Gastroesophageal sphincter (tissue), 3 donors: ENCODE data around the gene CARD9.

Experiments
- CTCF ChIP-seq, 4 experiments: fragments of 200-600 bp in 2 of 4; fragments of 450-650 bp in 2 of 4; sonication (generic) in 1 of 4; IDR thresholded peaks; one replicate each; pipeline ENCODE4 v1.5.1; 2017 to 2019; ENCODE audit warnings: antibody characterized with exemption in 4 of 4, mild to moderate bottlenecking in 2 of 4, moderate library complexity in 2 of 4
- EP300 ChIP-seq: sonication (generic); formaldehyde crosslinking; IDR thresholded peaks from one replicate; pipeline ENCODE4 v1.6.1; 2017; ENCODE audit warnings: antibody characterized with exemption, mild to moderate bottlenecking
- POLR2A ChIP-seq, 2 donors: fragments of 450-650 bp; IDR thresholded peaks; one replicate each; pipeline ENCODE4 v1.6.1; 2017; ENCODE audit warnings: antibody characterized with exemption in 2 of 2, mild to moderate bottlenecking in 2 of 2, moderate library complexity in 1 of 2
- POLR2AphosphoS5 ChIP-seq: sonication (generic); formaldehyde crosslinking; IDR thresholded peaks from one replicate; pipeline ENCODE4 v1.6.1; 2017; ENCODE audit warnings: antibody characterized with exemption

DNA sequence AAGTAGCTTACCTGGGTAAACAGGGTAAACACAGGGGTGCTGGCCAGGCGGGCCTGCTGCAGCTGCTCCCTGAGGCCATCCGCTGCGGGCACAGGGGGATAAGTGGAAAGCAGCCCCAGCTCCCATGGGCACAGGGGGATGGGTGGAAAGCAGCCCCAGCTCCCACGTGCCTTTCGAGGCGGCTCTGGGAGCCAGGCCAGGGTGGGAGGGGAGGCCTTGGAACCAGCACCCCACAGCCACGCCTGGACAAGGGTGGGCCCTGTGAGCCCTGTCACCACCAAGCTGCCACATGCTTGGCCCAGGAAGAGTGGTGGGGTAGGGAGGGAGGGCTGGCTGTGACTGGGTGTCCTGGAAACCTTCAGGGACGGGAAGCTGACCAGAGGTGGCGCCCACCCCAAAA is 7.8 kb upstream of the CARD9 start:
- TF ChIP-seq CTCF (IDR thresholded peaks at IDR 0.05): no peak
- TF ChIP-seq POLR2A (IDR thresholded peaks at IDR 0.05): no peak
- no peak for TF ChIP-seq POLR2AphosphoS5
- TF ChIP-seq EP300: no peak
